Transverse colon (tissue), 4 donors: ENCODE results near the gene DLL1.

Source experiments
- EP300 ChIP-seq: sonication (generic); formaldehyde crosslinking; IDR thresholded peaks from one replicate; pipeline ENCODE4 v1.6.1; 2017; ENCODE audit warnings: antibody characterized with exemption, low read depth
- POLR2A ChIP-seq: fragments of 450-650 bp; IDR thresholded peaks from one replicate; pipeline ENCODE4 v1.6.1; 2016; ENCODE audit warnings: antibody characterized with exemption, mild to moderate bottlenecking, moderate library complexity
- POLR2AphosphoS5 ChIP-seq, 3 donors: sonication (generic); formaldehyde crosslinking; IDR thresholded peaks; one replicate each; pipeline ENCODE4 v1.6.1; 2016; ENCODE audit warnings: antibody characterized with exemption in 3 of 3
- TF ChIP-seq, protein P1 (sequence below), 5 experiments: fragments of 200-600 bp in 3 of 5; fragments of 450-650 bp in 2 of 5; sonication (generic) in 3 of 5; IDR thresholded peaks; 1 replicate in 2 of 5; 2 replicates in 3 of 5; pipeline ENCODE4 v1.5.1; 2016 to 2017; ENCODE audit warnings: antibody characterized with exemption in 5 of 5, inconsistent platforms in 3 of 5, mild to moderate bottlenecking in 2 of 5, moderate library complexity in 1 of 5

DNA sequence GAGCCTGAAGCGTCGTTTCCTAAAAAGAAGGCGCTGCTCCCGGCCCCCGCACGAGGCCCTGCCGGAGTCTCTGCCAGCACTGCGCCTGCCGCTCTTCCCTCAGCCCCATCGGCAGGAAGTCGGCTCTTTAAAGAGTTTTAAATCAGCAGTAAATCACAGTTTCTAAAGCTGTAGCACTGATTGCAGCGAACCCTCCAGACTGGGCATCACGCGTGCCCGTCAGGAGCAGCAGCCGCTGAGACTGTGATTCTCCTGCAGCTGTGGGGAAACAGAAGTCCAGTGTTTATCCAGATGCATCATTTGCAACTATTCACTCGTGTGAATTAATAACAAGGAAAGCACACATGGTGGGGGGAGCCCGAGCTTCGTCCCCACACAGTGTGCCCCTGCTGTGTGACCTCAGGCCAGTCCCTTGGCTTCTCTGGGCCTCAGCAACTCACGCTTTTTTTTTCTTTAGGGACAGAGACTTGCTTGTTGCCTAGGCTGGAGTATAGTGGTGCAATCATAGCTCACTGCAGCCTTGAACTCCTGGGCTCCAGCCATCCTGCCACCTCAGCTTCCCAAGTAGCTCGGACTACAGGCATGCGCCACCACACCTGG, 28.3 kb downstream of the DLL1 start:
- TF ChIP-seq, protein P1, sequence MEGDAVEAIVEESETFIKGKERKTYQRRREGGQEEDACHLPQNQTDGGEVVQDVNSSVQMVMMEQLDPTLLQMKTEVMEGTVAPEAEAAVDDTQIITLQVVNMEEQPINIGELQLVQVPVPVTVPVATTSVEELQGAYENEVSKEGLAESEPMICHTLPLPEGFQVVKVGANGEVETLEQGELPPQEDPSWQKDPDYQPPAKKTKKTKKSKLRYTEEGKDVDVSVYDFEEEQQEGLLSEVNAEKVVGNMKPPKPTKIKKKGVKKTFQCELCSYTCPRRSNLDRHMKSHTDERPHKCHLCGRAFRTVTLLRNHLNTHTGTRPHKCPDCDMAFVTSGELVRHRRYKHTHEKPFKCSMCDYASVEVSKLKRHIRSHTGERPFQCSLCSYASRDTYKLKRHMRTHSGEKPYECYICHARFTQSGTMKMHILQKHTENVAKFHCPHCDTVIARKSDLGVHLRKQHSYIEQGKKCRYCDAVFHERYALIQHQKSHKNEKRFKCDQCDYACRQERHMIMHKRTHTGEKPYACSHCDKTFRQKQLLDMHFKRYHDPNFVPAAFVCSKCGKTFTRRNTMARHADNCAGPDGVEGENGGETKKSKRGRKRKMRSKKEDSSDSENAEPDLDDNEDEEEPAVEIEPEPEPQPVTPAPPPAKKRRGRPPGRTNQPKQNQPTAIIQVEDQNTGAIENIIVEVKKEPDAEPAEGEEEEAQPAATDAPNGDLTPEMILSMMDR (IDR thresholded peaks at IDR 0.05) = no peak
- TF ChIP-seq POLR2A = no peak
- no peak for TF ChIP-seq POLR2AphosphoS5 (IDR thresholded peaks at IDR 0.05)
- no peak for TF ChIP-seq EP300
